Right ventricle myocardium inferior (tissue), 1 donor: ENCODE measurements around the gene CD151. TPM values are rescaled to one million over a fixed set of nuclear protein-coding genes. Genes with fewer than 3 reads are reported as not detected.
A peak's percentile ranks its signal among the peaks of the same experiment; 100 is the strongest.

Experiments used
- ATAC-seq: fragments of 200-7000 bp; cut with Tn5 transposase; one replicate; pipeline ENCODE4 v1.9.1; 2020; ENCODE audit warnings: mild to moderate bottlenecking, moderate library complexity
- DNase-seq: peaks from one replicate; pipeline ENCODE4 v3.0.0; 2021; ENCODE audit errors: missing footprints
- intact Hi-C: fragments of 100-400 bp; cut with DNase I; formaldehyde crosslinking; loops from one replicate; pipeline ENCODE4 v1.11.0; 2022
- total RNA-seq: library from RNA; stranded (reverse); fragmentation: NEBNext Ultra II Directional; extraction: Animal tissue kit (Norgen Biotek cat#: 25700); gene quantifications from one replicate; pipeline ENCODE4 v1.2.1, GENCODE V29; 2021
- donor health status: DM: no; HTN: yes; CAD: no; lungs with severe emphysema.

The CD151 gene
- total RNA-seq, 1 donor from 2014 or later, result 462 TPM

GRCh38 chr11:795634-796564 is 36.9 kb upstream of the CD151 start:
- ATAC-seq, result peak; percentile 48
- peak; percentile 91 for DNase-seq
- intact Hi-C loops, result no loop called here

DNA sequence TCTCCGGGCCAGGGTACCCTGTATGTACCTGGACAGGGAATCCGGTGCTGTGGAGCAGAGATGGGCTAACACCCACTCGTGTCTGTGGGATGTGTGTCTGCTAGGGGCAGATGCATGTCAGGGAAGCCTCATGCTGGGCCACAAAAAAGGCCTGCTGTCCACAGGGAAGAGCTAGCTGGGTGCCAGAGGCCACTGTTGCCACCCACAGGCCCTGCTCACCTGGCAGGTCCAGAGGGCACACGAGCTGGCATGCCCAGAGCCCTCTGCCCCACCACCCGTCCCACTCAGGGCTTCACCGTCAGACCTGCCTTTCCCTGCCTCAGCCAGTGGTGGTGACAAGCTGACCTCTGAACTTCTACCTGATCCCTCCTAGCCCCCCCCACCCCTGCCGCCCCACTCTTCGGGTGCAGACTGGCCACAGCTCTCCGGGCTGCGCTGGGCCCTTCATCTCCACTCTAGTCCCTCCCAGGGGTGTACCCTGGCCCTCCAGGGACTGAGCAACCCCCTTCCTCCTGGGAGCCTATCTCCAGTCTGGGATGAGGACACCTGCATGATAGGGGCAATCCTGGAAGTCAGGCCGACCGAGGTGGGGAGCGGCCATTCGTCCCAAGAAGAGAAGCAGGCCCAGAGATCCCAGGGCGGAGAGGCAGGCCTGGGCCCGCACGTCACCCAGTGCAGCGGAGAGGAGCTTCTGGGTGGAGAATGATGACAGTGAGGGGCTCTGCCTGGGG is 36.0 kb upstream of the CD151 start:
- DNase-seq, result no peak
- intact Hi-C loops, result no loop called here
- ATAC-seq, result no peak

- peak; percentile 79 for DNase-seq
- peak; percentile 50 for ATAC-seq
- intact Hi-C loops, result no loop called here
Measured at GRCh38 chr11:797296-798092, 35.3 kb upstream of the CD151 start.

- ATAC-seq (peak; percentile 73), DNase-seq (peak; percentile 89)
- intact Hi-C loops, result no loop called here
Measured at GRCh38 chr11:798093-798713, 34.5 kb upstream of the CD151 start, which contains the start of gene SLC25A22. Gene SLC25A22, minus strand, starts transcription at chr11:798281. Its CDS starts 3,275 bp downstream, at chr11:795006.

DNA sequence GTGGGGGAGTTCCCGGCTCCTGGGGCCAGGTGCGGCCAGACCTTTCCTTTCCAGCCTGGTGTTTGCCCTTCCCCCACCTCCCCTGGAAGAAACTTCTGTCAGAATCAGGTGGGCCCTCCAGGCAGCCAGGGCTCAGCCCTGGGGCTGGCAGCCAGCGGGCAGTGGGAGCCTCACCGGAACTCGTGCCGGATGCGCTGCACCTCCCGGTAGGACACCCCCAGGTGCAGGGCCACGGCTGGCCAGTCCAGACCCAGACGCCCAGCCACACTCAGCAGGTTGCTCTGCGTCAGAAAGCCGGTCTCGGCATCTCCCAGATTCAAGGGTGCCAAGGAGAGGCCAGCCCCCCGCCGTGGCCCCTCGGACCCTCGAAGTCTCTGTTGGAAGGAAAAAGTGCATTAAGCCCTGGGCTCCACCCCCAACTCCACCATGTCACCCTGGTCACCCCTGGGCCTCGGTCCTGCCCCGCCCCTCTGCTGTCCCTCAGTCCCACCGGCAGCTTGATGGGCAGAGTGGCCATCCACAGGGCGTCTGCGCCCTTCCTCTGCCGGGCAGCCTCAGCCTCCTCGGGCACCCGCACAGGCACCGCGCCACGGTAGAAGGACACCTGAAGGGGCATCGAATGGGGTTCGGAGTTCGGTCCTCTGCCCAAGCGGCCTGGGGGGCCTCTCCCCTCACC is 33.0 kb upstream of the CD151 start:
- DNase-seq (no peak), ATAC-seq (no peak)
- intact Hi-C loops, result no loop called here

GRCh38 chr11:800473-800872 is 32.3 kb upstream of the CD151 start:
- intact Hi-C loops, result no loop called here
- ATAC-seq (no peak), DNase-seq (peak; percentile 50)

- intact Hi-C loops, result no loop called here
Measured at GRCh38 chr11:801097-801780, 31.5 kb upstream of the CD151 start.

DNA sequence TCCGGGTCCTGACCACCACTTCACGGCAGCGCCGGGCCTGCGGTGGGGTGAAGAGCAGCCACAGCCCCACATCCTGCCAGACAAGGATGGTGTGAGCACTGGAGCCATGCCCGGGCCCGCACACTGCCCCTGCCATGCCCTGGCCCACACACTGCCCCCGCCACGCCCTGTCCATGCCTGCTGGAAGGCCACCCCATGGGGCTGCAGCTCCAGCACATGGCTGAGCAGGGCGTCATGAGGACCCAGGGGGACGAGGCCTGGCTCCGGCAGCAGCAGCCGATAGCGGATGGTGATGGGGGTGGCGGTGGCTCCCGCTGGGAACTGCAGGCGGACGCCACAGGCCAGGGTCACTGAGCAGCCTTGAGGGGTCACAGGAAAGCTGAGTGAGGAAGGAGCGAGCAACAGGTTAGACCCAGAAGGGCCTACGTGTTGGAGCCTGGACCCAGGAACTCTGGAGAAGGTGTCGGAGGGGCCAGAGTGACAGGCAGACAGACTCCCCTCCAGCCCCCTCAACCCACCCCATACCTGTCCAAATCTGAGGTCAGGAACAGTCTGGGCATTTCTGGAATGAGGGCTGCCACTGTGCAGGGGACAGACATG is 30.6 kb upstream of the CD151 start:
- intact Hi-C loops, result no loop called here
- ATAC-seq (no peak), DNase-seq (no peak)

More at GRCh38 chr11:801097-801780, 31.5 kb upstream of the CD151 start:
- ATAC-seq, result no peak
- no peak for DNase-seq

GRCh38 chr11:802693-803466 is 29.9 kb upstream of the CD151 start:
- DNase-seq (no peak), ATAC-seq (no peak)
- intact Hi-C loops, result no loop called here

DNA sequence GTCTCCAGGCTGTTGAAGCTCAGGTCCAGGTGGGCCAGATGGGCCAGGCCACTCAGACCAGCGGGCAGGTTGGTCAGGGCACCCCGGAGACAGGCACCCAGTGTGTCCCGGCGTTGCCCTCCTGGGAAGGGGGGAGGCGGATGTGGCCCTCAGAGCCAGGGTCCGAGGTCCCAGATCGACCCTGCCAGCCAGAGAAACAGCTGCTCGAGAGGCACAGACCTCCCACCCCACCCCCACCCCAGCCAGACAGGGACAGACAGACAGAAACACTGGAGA is 29.3 kb upstream of the CD151 start:
- ATAC-seq (no peak), DNase-seq (no peak)
- intact Hi-C loops, result no loop called here

- no peak for DNase-seq
- intact Hi-C loops, result no loop called here
- no peak for ATAC-seq
Measured at GRCh38 chr11:803770-804598, 28.8 kb upstream of the CD151 start.

DNA sequence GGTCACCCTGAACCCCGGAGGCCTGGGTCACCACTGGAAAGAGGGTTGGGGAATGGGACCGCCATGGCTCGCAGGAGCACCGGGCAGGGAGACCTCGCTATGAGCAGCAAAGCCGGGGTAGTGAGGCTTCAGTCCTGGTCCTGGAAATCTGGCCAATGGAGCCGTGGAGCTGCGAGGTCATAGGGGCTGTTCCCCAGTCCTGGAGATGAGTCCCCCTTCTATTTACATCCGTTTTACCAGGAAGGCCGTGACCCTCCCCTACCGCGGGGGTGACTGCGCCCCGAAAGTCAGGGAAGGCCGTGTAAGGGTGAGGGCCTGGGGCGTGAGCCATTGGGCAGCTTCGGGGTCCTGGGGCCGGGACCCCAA is 28.2 kb upstream of the CD151 start:
- intact Hi-C loops, result no loop called here
- ATAC-seq (no peak), DNase-seq (no peak)

- intact Hi-C loops, result loop anchor here (5.0 kb wide), 1 partner anchor 34 kb away; the partner anchor contains the start of genes POLR2L and TSPAN4
- DNase-seq (no peak), ATAC-seq (no peak)
Measured at GRCh38 chr11:808427-809286, 24.1 kb upstream of the CD151 start.

DNA sequence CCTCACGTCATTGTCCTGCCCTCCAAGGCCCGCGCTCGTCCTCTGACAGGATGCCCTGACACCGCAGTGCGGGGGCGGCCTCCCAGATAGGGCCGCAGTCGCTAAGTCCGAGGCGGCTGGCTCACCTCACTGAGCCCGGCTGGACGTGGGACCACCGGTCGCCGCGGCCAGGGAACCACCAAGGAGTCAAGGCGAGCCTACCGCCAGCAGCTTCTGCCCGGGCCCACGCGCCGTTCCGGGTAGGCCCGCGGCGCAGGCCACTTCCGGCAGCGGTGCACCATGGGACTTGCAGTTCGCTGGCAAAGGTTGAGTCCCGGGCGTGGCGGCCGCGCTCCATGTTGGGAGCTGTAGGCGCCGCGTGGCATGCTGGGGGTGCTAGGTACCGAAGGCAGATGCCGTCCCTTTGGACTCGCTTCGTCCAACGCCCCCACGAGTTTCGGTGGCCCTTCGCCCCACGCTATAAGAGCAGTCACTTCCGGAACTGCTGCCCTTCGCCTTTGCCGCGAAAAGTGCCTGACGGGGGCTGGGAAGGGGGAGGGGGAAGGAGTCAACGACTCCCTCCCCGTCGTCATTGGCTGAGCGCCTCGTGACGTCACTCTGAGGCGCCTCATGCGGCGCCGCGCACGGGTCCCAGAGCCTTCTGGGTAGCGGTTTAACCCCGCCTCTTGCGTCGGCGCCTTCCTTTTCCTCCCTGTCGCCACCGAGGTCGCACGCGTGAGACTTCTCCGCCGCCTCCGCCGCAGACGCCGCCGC is 23.3 kb upstream of the CD151 start, which contains the start of gene RPLP2:
TSS of gene RPLP2 (plus strand) at position 681 of the 753 bp plus-strand sequence. CDS start 268 bp downstream, outside the sequence.
- intact Hi-C loops, result loop anchor here (5.0 kb wide), 1 partner anchor 33 kb away; the partner anchor contains the start of genes POLR2L and TSPAN4
- DNase-seq, result peak; percentile 100

More for the DNA sequence above, 23.3 kb upstream of the CD151 start, which contains the start of gene RPLP2:
- ATAC-seq, result peak; percentile 93
